Nephron (organoid): ENCODE measurements around the gene GFOD1.

Experiments
- H3K27ac Mint-ChIP-seq, 3 experiments: 2 replicates each; pipeline ENCODE4 v1.8.0; 2020; ENCODE audit warnings: mixed read lengths in 3 of 3, mild to moderate bottlenecking in 2 of 3, moderate library complexity in 1 of 3
- H3K27me3 Mint-ChIP-seq: 2 replicates; pipeline ENCODE4 v1.8.0; 2021; ENCODE audit warnings: low read depth, mild to moderate bottlenecking, moderate library complexity, mixed read lengths
- H3K36me3 Mint-ChIP-seq: 2 replicates; pipeline ENCODE4 v1.8.0; 2020; ENCODE audit warnings: low read depth, mixed read lengths
- H3K4me1 Mint-ChIP-seq: 2 replicates; pipeline ENCODE4 v1.8.0; 2020; ENCODE audit warnings: mixed read lengths
- H3K4me3 Mint-ChIP-seq, 3 experiments: 2 replicates each; pipeline ENCODE4 v1.8.0; 2020; ENCODE audit warnings: mild to moderate bottlenecking in 3 of 3, mixed read lengths in 3 of 3, moderate library complexity in 2 of 3
- H3K9me3 Mint-ChIP-seq: 2 replicates; pipeline ENCODE4 v1.8.0; 2020; ENCODE audit warnings: mixed read lengths
- CTCF ChIP-seq, 3 experiments: fragments of 200-600 bp; sonication (generic); IDR thresholded peaks; one replicate each; pipeline ENCODE4 v1.5.0; 2021; ENCODE audit warnings: antibody characterized with exemption in 3 of 3; ENCODE audit not compliant: unreplicated experiment in 3 of 3

GFOD1 gene

GRCh38 chr6:13412639-13413465 is 74.5 kb downstream of the GFOD1 start:
- peaks cover 1% of the 10 kb centered on the region for H3K27me3 Mint-ChIP-seq
- H3K36me3 Mint-ChIP-seq: no peaks in the 10 kb centered on the region
- H3K4me1 Mint-ChIP-seq: peaks cover 3% of the 10 kb centered on the region
- H3K4me3 Mint-ChIP-seq: no peak overlapping the region
- H3K27ac Mint-ChIP-seq: no peak overlapping the region
- TF ChIP-seq CTCF (IDR thresholded peaks at IDR 0.05; ENCODE audit: unreplicated experiment in 3 of 3): no peak
- H3K9me3 Mint-ChIP-seq: no peaks in the 10 kb centered on the region

- no peaks in the 10 kb centered on the region for H3K9me3 Mint-ChIP-seq
- H3K27ac Mint-ChIP-seq: no peak overlapping the region
- TF ChIP-seq CTCF (IDR thresholded peaks at IDR 0.05; ENCODE audit: unreplicated experiment in 3 of 3): no peak
- no peaks in the 10 kb centered on the region for H3K27me3 Mint-ChIP-seq
- H3K4me1 Mint-ChIP-seq: no peaks in the 10 kb centered on the region
- no peaks in the 10 kb centered on the region for H3K36me3 Mint-ChIP-seq
- no peak overlapping the region for H3K4me3 Mint-ChIP-seq
These were observed 75.2 kb downstream of the GFOD1 start for GRCh38 chr6:13412211-13412610.

- no peak for TF ChIP-seq CTCF (IDR thresholded peaks at IDR 0.05; ENCODE audit: unreplicated experiment in 3 of 3)
- Mint-ChIP-seq H3K4me1 (no peaks in the 10 kb centered on the region), H3K9me3 (no peaks in the 10 kb centered on the region), H3K27me3 (no peaks in the 10 kb centered on the region), H3K27ac (no peak overlapping the region), H3K4me3 (no peak overlapping the region), H3K36me3 (no peaks in the 10 kb centered on the region)
These were observed 75.9 kb downstream of the GFOD1 start for GRCh38 chr6:13411484-13411883.

GRCh38 chr6:13409991-13410390 is 77.4 kb downstream of the GFOD1 start:
- no peak overlapping the region for H3K27ac Mint-ChIP-seq
- H3K4me1 Mint-ChIP-seq: peaks cover 4% of the 10 kb centered on the region
- no peak overlapping the region for H3K4me3 Mint-ChIP-seq
- no peaks in the 10 kb centered on the region for H3K9me3 Mint-ChIP-seq
- H3K36me3 Mint-ChIP-seq: no peaks in the 10 kb centered on the region
- H3K27me3 Mint-ChIP-seq: no peaks in the 10 kb centered on the region
- TF ChIP-seq CTCF (IDR thresholded peaks at IDR 0.05; ENCODE audit: unreplicated experiment in 3 of 3): no peak

- no peak overlapping the region for H3K4me3 Mint-ChIP-seq
- no peaks in the 10 kb centered on the region for H3K36me3 Mint-ChIP-seq
- no peak for TF ChIP-seq CTCF (IDR thresholded peaks at IDR 0.05; ENCODE audit: unreplicated experiment in 3 of 3)
- H3K9me3 Mint-ChIP-seq: no peaks in the 10 kb centered on the region
- H3K4me1 Mint-ChIP-seq: peaks cover 4% of the 10 kb centered on the region
- no peak overlapping the region for H3K27ac Mint-ChIP-seq
- H3K27me3 Mint-ChIP-seq: no peaks in the 10 kb centered on the region
These were observed 79.4 kb downstream of the GFOD1 start for GRCh38 chr6:13407709-13408695.
